Measurements from ENCODE around the gene SCARB1. TPM values are rescaled to one million over a fixed set of nuclear protein-coding genes. Genes with fewer than 3 reads are reported as not detected.

The SCARB1 gene
- total RNA-seq, 1 donor from 2014 or later = 44.5 TPM

- Histone ChIP-seq H3K4me3 (ENCODE audit: insufficient read depth, low read depth, low read length) (no peak overlapping the region), H3K4me1 (ENCODE audit: insufficient read depth, low read length) (no peaks in the 10 kb centered on the region), H3K4me2 (ENCODE audit: low read length) (no peak overlapping the region), H3K9ac (ENCODE audit: low read length) (no peak overlapping the region), H2AFZ (ENCODE audit: low read depth, low read length) (no peak overlapping the region), H3K79me2 (ENCODE audit: insufficient read depth, low read length) (no peaks in the 10 kb centered on the region), H3K36me3 (ENCODE audit: insufficient read depth, low read length) (no peaks in the 10 kb centered on the region), H3K27me3 (ENCODE audit: insufficient read depth, low read length) (no peaks in the 10 kb centered on the region), H3K27ac (ENCODE audit: low read depth, low read length) (no peak overlapping the region), H4K20me1 (ENCODE audit: insufficient read depth, low read length) (no peaks in the 10 kb centered on the region), H3K9me3 (ENCODE audit: insufficient read depth, low read depth, low read length) (no peaks in the 10 kb centered on the region)
- FAIRE-seq = no peak
- DNase-seq (ENCODE audit: low read depth) = no peak
- H3K27me3 Mint-ChIP-seq (ENCODE audit: low read depth, unreplicated experiment) = peaks cover 12% of the 10 kb centered on the region
- peaks cover 6% of the 10 kb centered on the region for H3K4me1 Mint-ChIP-seq (ENCODE audit: low read depth, unreplicated experiment)
- peaks cover 7% of the 10 kb centered on the region for H3K36me3 Mint-ChIP-seq (ENCODE audit: low read depth, unreplicated experiment)
- H3K9me3 Mint-ChIP-seq (ENCODE audit: unreplicated experiment) = peaks cover 1% of the 10 kb centered on the region
- H3K4me3 Mint-ChIP-seq (ENCODE audit: unreplicated experiment) = no peak overlapping the region
- no peak overlapping the region for H3K27ac Mint-ChIP-seq (ENCODE audit: unreplicated experiment)
- TF ChIP-seq CTCF (IDR thresholded peaks at IDR 0.05; ENCODE audit: insufficient read depth, low read depth, low read length) (no peak), EZH2 (IDR thresholded peaks at IDR 0.05; ENCODE audit: insufficient read depth, low read length) (no peak)
These were observed 11.5 kb upstream of the SCARB1 start for GRCh38 chr12:124874988-124875802.

- Histone ChIP-seq H3K36me3 (ENCODE audit: insufficient read depth, low read length) (no peaks in the 10 kb centered on the region), H3K27me3 (ENCODE audit: insufficient read depth, low read length) (no peaks in the 10 kb centered on the region), H3K4me2 (ENCODE audit: low read length) (no peak overlapping the region), H3K79me2 (ENCODE audit: insufficient read depth, low read length) (no peaks in the 10 kb centered on the region), H3K4me3 (ENCODE audit: insufficient read depth, low read depth, low read length) (no peak overlapping the region), H3K9me3 (ENCODE audit: insufficient read depth, low read depth, low read length) (no peaks in the 10 kb centered on the region), H4K20me1 (ENCODE audit: insufficient read depth, low read length) (no peaks in the 10 kb centered on the region), H3K4me1 (ENCODE audit: insufficient read depth, low read length) (no peaks in the 10 kb centered on the region), H2AFZ (ENCODE audit: low read depth, low read length) (no peak overlapping the region), H3K9ac (ENCODE audit: low read length) (no peak overlapping the region), H3K27ac (ENCODE audit: low read depth, low read length) (no peak overlapping the region)
- H3K36me3 Mint-ChIP-seq (ENCODE audit: low read depth, unreplicated experiment) = peaks cover 7% of the 10 kb centered on the region
- no peak for FAIRE-seq
- peaks cover 6% of the 10 kb centered on the region for H3K4me1 Mint-ChIP-seq (ENCODE audit: low read depth, unreplicated experiment)
- no peak overlapping the region for H3K27ac Mint-ChIP-seq (ENCODE audit: unreplicated experiment)
- peaks cover 12% of the 10 kb centered on the region for H3K27me3 Mint-ChIP-seq (ENCODE audit: low read depth, unreplicated experiment)
- no peak for TF ChIP-seq EZH2 (IDR thresholded peaks at IDR 0.05; ENCODE audit: insufficient read depth, low read length)
- TF ChIP-seq CTCF (IDR thresholded peaks at IDR 0.05; ENCODE audit: insufficient read depth, low read depth, low read length) = no peak
- H3K9me3 Mint-ChIP-seq (ENCODE audit: unreplicated experiment) = peaks cover 1% of the 10 kb centered on the region
- DNase-seq (ENCODE audit: low read depth) = no peak
- no peak overlapping the region for H3K4me3 Mint-ChIP-seq (ENCODE audit: unreplicated experiment)
These were observed 10.5 kb upstream of the SCARB1 start for GRCh38 chr12:124874188-124874587.

Data from astrocyte (in vitro differentiated cells and primary cell).